Common myeloid progenitor, CD34-positive (primary cell): ENCODE results near the gene NSUN2.
A peak's percentile ranks its signal among the peaks of the same experiment; 100 is the strongest.
"Not testable (repeated sequence)": the region's sequence is repeated elsewhere in the genome, so short reads cannot be mapped to it uniquely, and the experiment has no call there.

Experiments
- CTCF ChIA-PET: fragments of 350-600 bp; sonication (Branson Sonifier 250); formaldehyde crosslinking; loops from one replicate; lab custom pipeline; 2021; ENCODE audit warnings: antibody characterized with exemption; lab: Charles Lee
- POLR2A ChIA-PET: fragments of 350-600 bp; sonication (Branson Sonifier 250); formaldehyde crosslinking; loops from one replicate; lab custom pipeline; 2021; ENCODE audit warnings: antibody characterized with exemption; lab: Charles Lee
- DNase-seq, 3 donors: peaks; one replicate each; pipeline versions ENCODE4 v3.0.0 to v3.0.0-alpha.2; 2013
- H3K27ac ChIP-seq, 2 experiments: 1 replicate in 1 of 2; 2 replicates in 1 of 2; pipeline ENCODE4 v1.7.0; 2013; ENCODE audit warnings: inconsistent platforms in 2 of 2, low read length in 2 of 2, mild to moderate bottlenecking in 2 of 2, low read depth in 1 of 2, moderate library complexity in 1 of 2; ENCODE audit not compliant: severe bottlenecking in 2 of 2, insufficient read depth in 1 of 2, poor library complexity in 1 of 2
- H3K27me3 ChIP-seq, 5 experiments: replicated peaks in 2 of 5; 1 replicate in 3 of 5; 2 replicates in 2 of 5; pipeline versions ENCODE4 v1.6.1 to v1.7.0; 2013; ENCODE audit warnings: low read length in 4 of 5, mild to moderate bottlenecking in 2 of 5, moderate library complexity in 2 of 5, inconsistent platforms in 1 of 5; ENCODE audit not compliant: insufficient read depth in 5 of 5, control insufficient read depth in 4 of 5
- H3K36me3 ChIP-seq, 4 experiments: 1 replicate in 2 of 4; 2 replicates in 2 of 4; pipeline versions ENCODE4 v1.6.1 to v1.7.0; 2013; ENCODE audit warnings: low read length in 3 of 4, control low read depth in 1 of 4, mild to moderate bottlenecking in 1 of 4; ENCODE audit not compliant: control insufficient read depth in 4 of 4, insufficient read depth in 4 of 4
- H3K4me1 ChIP-seq, 4 experiments: 1 replicate in 3 of 4; 2 replicates in 1 of 4; pipeline versions ENCODE4 v1.6.1 to v1.7.1; 2013; ENCODE audit warnings: low read length in 3 of 4, mild to moderate bottlenecking in 3 of 4, control low read depth in 1 of 4, inconsistent platforms in 1 of 4, moderate library complexity in 1 of 4; ENCODE audit not compliant: control insufficient read depth in 4 of 4, insufficient read depth in 4 of 4; ENCODE audit errors: control extremely low read depth in 1 of 4
- H3K4me3 ChIP-seq, 7 experiments: 1 replicate in 4 of 7; 2 replicates in 3 of 7; pipeline versions ENCODE4 v1.5.1 to v1.7.0; 2013; ENCODE audit warnings: mild to moderate bottlenecking in 7 of 7, low read length in 6 of 7, moderate library complexity in 6 of 7, inconsistent platforms in 2 of 7, low read depth in 2 of 7, control low read depth in 1 of 7; ENCODE audit not compliant: insufficient read depth in 4 of 7, control insufficient read depth in 1 of 7; ENCODE audit errors: extremely low read depth in 1 of 7
- H3K9me3 ChIP-seq, 5 experiments: 1 replicate in 4 of 5; 2 replicates in 1 of 5; pipeline versions ENCODE4 v1.6.1 to v1.7.1; 2013; ENCODE audit warnings: low read length in 4 of 5, mild to moderate bottlenecking in 2 of 5, inconsistent platforms in 1 of 5, low read depth in 1 of 5, moderate library complexity in 1 of 5; ENCODE audit not compliant: control insufficient read depth in 4 of 5, insufficient read depth in 2 of 5; ENCODE audit errors: control extremely low read depth in 1 of 5
- WGBS: methylation state at CpG from one replicate; pipeline ENCODE4 v1.1.5; 2013; ENCODE audit not compliant: insufficient coverage; 5-methylcytosine and 5-hydroxymethylcytosine counted together

Gene NSUN2

DNA sequence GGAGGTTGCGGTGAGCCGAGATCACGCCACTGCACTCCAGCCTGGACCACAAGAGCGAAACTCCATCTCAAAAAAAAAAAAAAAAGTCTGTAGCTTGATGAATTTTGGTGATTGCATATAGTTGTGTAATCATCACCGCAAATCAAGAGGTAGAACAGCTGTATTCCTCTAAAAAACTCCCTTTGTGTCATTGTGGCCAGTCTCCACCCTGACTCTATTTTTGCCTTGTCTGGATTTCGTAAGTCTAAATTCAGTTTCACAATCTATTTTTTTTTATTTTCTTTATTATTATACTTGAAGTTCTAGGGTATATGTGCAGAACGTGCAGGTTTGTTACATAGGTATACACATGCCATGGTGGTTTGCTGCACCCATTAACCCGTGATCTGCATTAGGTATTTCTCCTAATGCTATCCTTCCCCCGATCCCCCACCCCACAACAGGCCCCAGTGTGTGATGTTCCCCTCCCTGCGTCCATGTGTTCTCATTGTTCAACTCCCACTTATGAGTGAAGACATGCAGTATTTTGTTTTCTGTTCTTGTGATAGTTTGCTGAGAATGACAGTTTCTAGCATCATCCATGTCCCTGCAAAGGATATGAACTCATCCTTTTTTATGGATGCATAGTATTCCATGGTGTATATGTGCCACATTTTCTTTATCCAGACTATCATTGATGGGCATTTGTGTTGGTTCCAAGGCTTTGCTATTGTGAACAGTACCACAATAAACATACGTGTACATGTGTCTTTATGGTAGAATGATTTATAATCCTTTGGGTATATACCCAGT lies 12.9 kb upstream of the NSUN2 start:
- H3K27me3 ChIP-seq, H3K4me3 ChIP-seq, H3K27ac ChIP-seq, CTCF ChIA-PET, H3K4me1 ChIP-seq, H3K9me3 ChIP-seq, POLR2A ChIA-PET, H3K36me3 ChIP-seq: not testable (repeated sequence)
- DNase-seq: peak in 1 of 3 donors; percentile 8
- 100% methylated on average over 5 of the region's 11 CpGs for WGBS

DNA sequence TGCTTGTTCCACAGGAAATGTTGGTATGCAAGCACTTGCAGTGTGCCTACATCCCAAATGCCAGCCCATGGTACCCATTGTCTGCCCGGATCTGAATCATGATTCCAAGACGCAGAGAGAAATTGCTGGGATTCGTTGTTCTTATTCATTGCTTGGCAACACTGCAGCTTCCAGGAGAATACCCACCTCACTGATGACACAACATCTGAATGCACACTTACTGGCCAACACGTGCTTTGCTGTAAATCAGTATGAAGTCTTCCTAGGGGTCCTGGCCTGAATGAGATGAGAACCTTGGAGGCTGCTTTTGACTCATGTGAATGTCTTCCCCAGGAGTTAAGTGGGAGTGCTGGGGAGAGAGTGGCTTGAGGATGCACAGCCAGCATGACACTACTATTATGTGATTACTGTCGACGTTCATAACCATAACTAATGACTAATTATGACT lies 12.0 kb upstream of the NSUN2 start:
- Histone ChIP-seq H3K36me3 (peaks cover 0 to 6% (median 1%) of the 10 kb centered on the region in 4 experiments), H3K4me1 (no peaks in the 10 kb centered on the region), H3K27me3 (no peaks in the 10 kb centered on the region), H3K4me3 (no peak overlapping the region), H3K27ac (no peak overlapping the region), H3K9me3 (peaks cover 0 to 5% (median 3%) of the 10 kb centered on the region in 5 experiments)
- CTCF ChIA-PET: no interaction called here
- POLR2A ChIA-PET: no interaction called here
- 98% methylated on average over 4 of the region's 6 CpGs for WGBS
- DNase-seq: no peak

DNA sequence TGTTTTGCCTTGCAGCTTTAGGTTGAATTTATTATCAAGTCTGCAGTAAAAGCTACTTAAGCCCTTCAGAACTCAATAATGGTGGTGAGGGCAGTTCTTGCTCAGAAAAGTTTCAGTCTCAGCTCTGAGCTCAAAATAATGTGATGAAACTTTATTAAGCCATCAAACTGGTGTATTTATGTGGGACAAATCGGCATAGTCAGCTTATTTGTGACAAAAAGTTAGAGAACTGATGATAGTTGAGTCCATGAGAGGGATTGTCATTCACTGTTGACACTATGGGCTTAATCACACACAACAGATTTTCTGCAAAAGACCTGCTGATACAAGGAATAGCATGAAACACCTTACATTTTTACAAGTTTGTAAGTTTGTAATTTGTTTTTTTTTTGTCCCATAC lies 9.8 kb upstream of the NSUN2 start:
- ChIA-PET POLR2A (no interaction called here), CTCF (no interaction called here)
- Histone ChIP-seq H3K9me3 (no peaks in the 10 kb centered on the region), H3K27ac (no peak overlapping the region), H3K27me3 (no peaks in the 10 kb centered on the region), H3K4me1 (no peaks in the 10 kb centered on the region), H3K4me3 (no peak overlapping the region), H3K36me3 (peaks cover 0 to 6% (median 1%) of the 10 kb centered on the region in 4 experiments)
- WGBS: no CpG with 5 or more reads among the region's 1 CpG
- no peak for DNase-seq

- CTCF ChIA-PET: no interaction called here
- 67% methylated on average over 3 of the region's 4 CpGs for WGBS
Measured at GRCh38 chr5:6638236-6638635, 5.4 kb upstream of the NSUN2 start.

DNA sequence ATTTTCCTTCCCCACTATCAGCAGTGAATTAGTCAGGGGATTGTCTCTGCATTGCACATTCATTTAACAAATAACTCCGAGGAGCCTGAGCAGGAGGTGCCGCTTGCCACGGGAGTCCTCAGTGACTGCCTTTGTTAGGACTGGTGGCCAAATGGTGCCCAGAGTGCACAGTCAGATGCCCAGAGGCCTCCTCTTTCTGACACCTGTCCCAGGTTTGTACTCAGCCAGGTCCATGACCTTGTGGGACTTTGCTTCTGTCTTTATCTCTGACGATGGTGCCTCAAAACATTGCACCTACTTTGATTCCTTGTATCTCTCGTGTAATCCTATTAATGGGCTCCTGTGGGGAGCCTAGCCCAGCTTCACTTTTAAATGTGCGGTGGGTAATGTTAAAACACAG lies 4.7 kb upstream of the NSUN2 start:
- peaks cover 0 to 11% (median 9%) of the 10 kb centered on the region in 4 experiments for H3K4me1 ChIP-seq
- peaks cover 0 to 5% (median 1%) of the 10 kb centered on the region in 4 experiments for H3K36me3 ChIP-seq
- ChIA-PET CTCF (no interaction called here), POLR2A (no interaction called here)
- DNase-seq: no peak
- H3K9me3 ChIP-seq: no peaks in the 10 kb centered on the region
- H3K27ac ChIP-seq: no peak overlapping the region
- no peaks in the 10 kb centered on the region for H3K27me3 ChIP-seq
- 95% methylated on average over 6 of the region's 6 CpGs for WGBS
- H3K4me3 ChIP-seq: no peak overlapping the region

More at GRCh38 chr5:6638236-6638635, 5.4 kb upstream of the NSUN2 start:
- POLR2A ChIA-PET: no interaction called here
- DNase-seq: no peak
- Histone ChIP-seq H3K4me3 (no peak overlapping the region), H3K9me3 (no peaks in the 10 kb centered on the region), H3K4me1 (peaks cover 0 to 9% (median 7%) of the 10 kb centered on the region in 4 experiments), H3K27ac (no peak overlapping the region), H3K36me3 (peaks cover 0 to 5% (median 1%) of the 10 kb centered on the region in 4 experiments), H3K27me3 (no peaks in the 10 kb centered on the region)

DNA sequence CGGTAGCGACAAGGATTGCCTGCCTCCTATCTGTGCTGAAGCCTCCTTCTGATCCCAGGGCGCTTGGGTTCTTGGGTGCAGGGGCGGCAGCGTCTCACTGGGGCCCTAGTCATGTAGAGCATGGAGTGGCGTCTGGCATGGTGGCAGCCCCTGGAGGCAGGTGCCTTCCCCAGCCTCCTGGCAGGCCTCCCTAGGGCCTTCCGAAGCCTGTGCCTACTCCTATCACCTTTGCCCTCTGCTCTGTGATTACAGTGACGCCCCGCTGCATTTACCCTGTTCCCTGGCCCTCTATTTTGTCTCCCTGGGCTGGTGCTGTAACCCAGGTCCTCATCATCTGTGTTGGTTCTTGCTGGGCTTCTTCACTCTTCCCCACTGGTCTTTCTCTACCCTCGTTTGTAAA lies 4.2 kb upstream of the NSUN2 start:
- Histone ChIP-seq H3K36me3 (peaks cover 0 to 5% (median 1%) of the 10 kb centered on the region in 4 experiments), H3K4me1 (peaks cover 2 to 16% (median 12%) of the 10 kb centered on the region in 4 experiments), H3K9me3 (no peaks in the 10 kb centered on the region), H3K27me3 (no peaks in the 10 kb centered on the region), H3K27ac (no peak overlapping the region), H3K4me3 (no peak overlapping the region)
- ChIA-PET CTCF (no interaction called here), POLR2A (no interaction called here)
- 100% methylated on average over 8 of the region's 10 CpGs for WGBS
- DNase-seq: no peak

- WGBS: 60% methylated on average over 5 of the region's 5 CpGs
- H3K27ac ChIP-seq: no peak overlapping the region
- H3K4me1 ChIP-seq: peaks cover 3 to 23% (median 18%) of the 10 kb centered on the region in 4 experiments
- H3K4me3 ChIP-seq: no peak overlapping the region
- DNase-seq: no peak
- no peaks in the 10 kb centered on the region for H3K9me3 ChIP-seq
- ChIA-PET POLR2A (no interaction called here), CTCF (interaction anchor here (0.5 to 1.4 kb wide), 2 partner anchors 17 to 1191 kb away, joined by 3 read pairs; no protein-coding TSS in a partner anchor)
- peaks cover 0 to 9% (median 4%) of the 10 kb centered on the region in 4 experiments for H3K36me3 ChIP-seq
- no peaks in the 10 kb centered on the region for H3K27me3 ChIP-seq
Measured at GRCh38 chr5:6636293-6636692, 3.4 kb upstream of the NSUN2 start.
